HG03108 (cell line): ENCODE results near the gene RPS6KA2.
A peak's percentile ranks its signal among the peaks of the same experiment; 100 is the strongest.
"Not testable (repeated sequence)": the region's sequence is repeated elsewhere in the genome, so short reads cannot be mapped to it uniquely, and the experiment has no call there.

Source experiments
- ATAC-seq: cut with Tn5 transposase; IDR thresholded peaks from one replicate; pipeline ENCODE4 v1.9.1; 2021; ENCODE audit warnings: moderate library complexity; ENCODE audit not compliant: unreplicated experiment

Gene RPS6KA2

GRCh38 chr6:166386111-166386510 lies 240.9 kb downstream of the RPS6KA2 start:
- no peak for ATAC-seq

- ATAC-seq, result not testable (repeated sequence)
Measured at GRCh38 chr6:166383802-166384363, 243.2 kb downstream of the RPS6KA2 start.

GRCh38 chr6:166382933-166383801 lies 243.9 kb downstream of the RPS6KA2 start, which contains the start of gene MPC1:
TSS of gene MPC1 (minus strand) at chr6:166382940. CDS start at chr6:166382876, 64 bp downstream.
- peak; percentile 90 for ATAC-seq

GRCh38 chr6:166382500-166382932 lies 244.5 kb downstream of the RPS6KA2 start:
- ATAC-seq, result peak; percentile 3

GRCh38 chr6:166381733-166382499 lies 245.1 kb downstream of the RPS6KA2 start:
- ATAC-seq, result peak; percentile 50

- ATAC-seq, result no peak
Measured at GRCh38 chr6:166381381-166381732, 245.7 kb downstream of the RPS6KA2 start.

GRCh38 chr6:166379800-166380199 lies 247.3 kb downstream of the RPS6KA2 start:
- no peak for ATAC-seq

GRCh38 chr6:166379103-166379586 lies 247.9 kb downstream of the RPS6KA2 start:
- ATAC-seq, result no peak

- ATAC-seq, result no peak
Measured at GRCh38 chr6:166377721-166378120, 249.3 kb downstream of the RPS6KA2 start.

GRCh38 chr6:166375013-166375412 lies 252.0 kb downstream of the RPS6KA2 start:
- no peak for ATAC-seq

GRCh38 chr6:166370489-166370888 lies 256.6 kb downstream of the RPS6KA2 start:
- ATAC-seq, result no peak

- ATAC-seq, result no peak
Measured at GRCh38 chr6:166369782-166370181, 257.3 kb downstream of the RPS6KA2 start.

GRCh38 chr6:166366921-166367320 lies 260.1 kb downstream of the RPS6KA2 start:
- no peak for ATAC-seq

- ATAC-seq, result no peak
Measured at GRCh38 chr6:166365806-166366205, 261.2 kb downstream of the RPS6KA2 start.

GRCh38 chr6:166365221-166365620 lies 261.8 kb downstream of the RPS6KA2 start:
- ATAC-seq, result no peak

- no peak for ATAC-seq
Measured at GRCh38 chr6:166364456-166364855, 262.6 kb downstream of the RPS6KA2 start.

- not testable (repeated sequence) for ATAC-seq
Measured at GRCh38 chr6:166362427-166362826, 264.6 kb downstream of the RPS6KA2 start.

GRCh38 chr6:166361077-166361429 lies 266.0 kb downstream of the RPS6KA2 start:
- no peak for ATAC-seq

GRCh38 chr6:166360243-166361076 lies 266.6 kb downstream of the RPS6KA2 start:
- no peak for ATAC-seq
